GM12801 (cell line): ENCODE measurements around the gene TMEM132D.

Source experiments
- CTCF ChIP-seq: IDR thresholded peaks from one replicate; pipeline ENCODE4 v1.5.1; 2011; ENCODE audit warnings: control low read depth; ENCODE audit not compliant: insufficient read length; ENCODE audit errors: extremely low read depth

Gene TMEM132D

DNA sequence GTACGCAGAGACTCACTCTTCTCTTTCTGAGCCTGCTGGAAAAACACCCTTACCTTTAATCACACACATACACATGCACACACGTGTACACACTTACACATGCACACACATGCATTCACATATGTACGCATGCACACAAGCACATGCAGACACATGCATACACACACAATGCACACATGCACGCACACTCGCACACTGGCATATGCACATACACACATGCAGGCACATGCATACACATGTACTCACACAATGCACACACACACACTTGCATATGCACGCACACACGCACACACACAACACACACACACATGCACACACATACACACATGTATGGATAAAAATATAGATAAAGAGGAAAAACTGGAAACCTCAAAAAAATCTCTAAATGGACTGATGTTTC, 801.6 kb downstream of the TMEM132D start:
- TF ChIP-seq CTCF = no peak

- TF ChIP-seq CTCF = no peak
These were observed 802.0 kb downstream of the TMEM132D start for GRCh38 chr12:129101816-129102215.

GRCh38 chr12:129101404-129101803, 802.4 kb downstream of the TMEM132D start:
- TF ChIP-seq CTCF = no peak

GRCh38 chr12:129097451-129097850, 806.4 kb downstream of the TMEM132D start:
- TF ChIP-seq CTCF = no peak

GRCh38 chr12:129096968-129097367, 806.9 kb downstream of the TMEM132D start:
- TF ChIP-seq CTCF = no peak

GRCh38 chr12:129096184-129096583, 807.6 kb downstream of the TMEM132D start:
- no peak for TF ChIP-seq CTCF

DNA sequence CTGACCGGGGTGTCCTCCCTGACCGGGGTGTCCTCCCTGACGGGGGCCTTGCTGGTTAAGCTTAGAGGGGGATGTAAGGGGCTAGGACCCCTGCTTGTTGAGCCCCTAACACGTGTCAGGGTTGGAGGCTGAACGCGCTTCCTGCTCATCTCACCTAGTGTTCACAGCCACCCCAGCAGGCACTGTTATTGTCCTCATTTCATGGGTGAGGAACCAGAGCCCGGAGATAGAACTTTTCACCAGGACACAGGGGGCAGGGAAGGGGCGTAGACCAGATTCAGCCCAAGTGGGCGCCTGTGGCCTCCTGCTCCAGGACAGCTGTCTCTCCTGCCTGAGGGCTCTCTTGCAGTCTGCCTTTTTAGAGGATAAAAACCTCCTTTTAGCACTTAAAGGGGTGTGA, 814.2 kb downstream of the TMEM132D start:
- TF ChIP-seq CTCF = no peak
